Natural killer cell (primary cell): ENCODE measurements around the gene LAGE3. TPM values are rescaled to one million over a fixed set of nuclear protein-coding genes. Genes with fewer than 3 reads are reported as not detected.

Experiments
- ATAC-seq, 3 donors: fragments of 150-1000 bp in 2 of 3; fragments of 200-7000 bp in 1 of 3; cut with Tn5 transposase; 1 replicate in 1 of 3; 2 replicates in 2 of 3; pipeline ENCODE4 v1.10.0; 2021; ENCODE audit warnings: mild to moderate bottlenecking in 2 of 3, moderate library complexity in 2 of 3
- DNase-seq, 2 donors: peaks; one replicate each; pipeline versions ENCODE4 v3.0.0 to v3.0.0-alpha.2; 2013 to 2021; ENCODE audit warnings: mixed read lengths in 1 of 2
- H3K27ac ChIP-seq: one replicate; pipeline ENCODE4 v1.5.1; 2013; ENCODE audit warnings: mild to moderate bottlenecking, low read length
- H3K27me3 ChIP-seq: one replicate; pipeline ENCODE4 v1.6.1; 2013; ENCODE audit warnings: low read length; ENCODE audit not compliant: control insufficient read depth, insufficient read depth
- H3K36me3 ChIP-seq: one replicate; pipeline ENCODE4 v1.6.1; 2013; ENCODE audit warnings: low read length; ENCODE audit not compliant: control insufficient read depth, insufficient read depth
- H3K4me1 ChIP-seq: one replicate; pipeline ENCODE4 v1.6.1; 2013; ENCODE audit warnings: low read length; ENCODE audit not compliant: control insufficient read depth, insufficient read depth
- H3K4me3 ChIP-seq: one replicate; pipeline ENCODE4 v1.5.1; 2013; ENCODE audit warnings: low read length
- H3K9me3 ChIP-seq: one replicate; pipeline ENCODE4 v1.6.1; 2013; ENCODE audit warnings: low read length; ENCODE audit not compliant: control insufficient read depth, insufficient read depth
- H3K27ac Mint-ChIP-seq, 2 donors: one replicate each; pipeline ENCODE4 v1.8.0; 2022; ENCODE audit warnings: mild to moderate bottlenecking in 2 of 2, mixed read lengths in 2 of 2, moderate library complexity in 1 of 2
- H3K27me3 Mint-ChIP-seq, 2 donors: one replicate each; pipeline ENCODE4 v1.8.0; 2022; ENCODE audit warnings: low read depth in 2 of 2, mixed read lengths in 2 of 2
- H3K36me3 Mint-ChIP-seq: one replicate; pipeline ENCODE4 v1.8.0; 2022; ENCODE audit warnings: mixed read lengths
- H3K4me1 Mint-ChIP-seq, 2 donors: one replicate each; pipeline ENCODE4 v1.8.0; 2022; ENCODE audit warnings: mixed read lengths in 2 of 2
- H3K4me3 Mint-ChIP-seq: one replicate; pipeline ENCODE4 v1.8.0; 2022; ENCODE audit warnings: mild to moderate bottlenecking, moderate library complexity, mixed read lengths
- H3K9me3 Mint-ChIP-seq, 2 donors: one replicate each; pipeline ENCODE4 v1.8.0; 2022; ENCODE audit warnings: mixed read lengths in 2 of 2
- CTCF ChIP-seq: fragments of 200-600 bp; IDR thresholded peaks from one replicate; pipeline ENCODE4 v1.8.0; 2022; ENCODE audit warnings: antibody characterized with exemption
- WGBS: methylation state at CpG from one replicate; pipeline ENCODE4 v1.1.7; 2013; ENCODE audit warnings: missing lambda C conversion rate; ENCODE audit not compliant: insufficient coverage; 5-methylcytosine and 5-hydroxymethylcytosine counted together
- intact Hi-C: fragments of 100-400 bp; cut with micrococcal nuclease; formaldehyde crosslinking; loops from one replicate; pipeline ENCODE4 v1.14.2; 2022
- total RNA-seq, 4 donors: library from RNA; stranded (reverse); fragments of 120-200 nt in 1 of 4; gene quantifications; one replicate each; pipeline versions ENCODE4 v1.2.3 to v1.2.4, GENCODE V29; 2013 to 2022

The LAGE3 gene
- total RNA-seq, 3 donors from 2014 or later (not counting 1 experiment from before 2014, with no cell fraction given): 10.8 to 12.5 (median 10.9) TPM

- Histone ChIP-seq H3K27me3 (no peaks in the 10 kb centered on the region), H3K27ac (peak overlapping the region; percentile 76), H3K9me3 (no peaks in the 10 kb centered on the region), H3K4me1 (peaks cover 59% of the 10 kb centered on the region), H3K36me3 (peaks cover 17% of the 10 kb centered on the region), H3K4me3 (no peak overlapping the region)
- TF ChIP-seq CTCF: no peak
- Mint-ChIP-seq H3K27ac (peak overlapping the region; percentile 54 to 73), H3K4me1 (peaks cover 15 to 20% of the 10 kb centered on the region in 2 donors), H3K27me3 (no peaks in the 10 kb centered on the region), H3K36me3 (no peaks in the 10 kb centered on the region), H3K9me3 (no peaks in the 10 kb centered on the region), H3K4me3 (peak overlapping the region; percentile 88)
- WGBS: 98% methylated on average over 28 of the region's 28 CpGs
- ATAC-seq (no peak), DNase-seq (no peak)
- intact Hi-C loops: no loop called here
Measured at GRCh38 chrX:154487518-154488290, 8.6 kb upstream of the LAGE3 start.

- peak; percentile 16 to 47 (median 30) for ATAC-seq
- Mint-ChIP-seq H3K9me3 (no peaks in the 10 kb centered on the region), H3K4me1 (peaks cover 15 to 20% of the 10 kb centered on the region in 2 donors), H3K4me3 (peak within 1 kb of the TSS; percentile 88), H3K27ac (peak within 1 kb of the TSS; percentile 70 to 73), H3K36me3 (no peaks in the 10 kb centered on the region), H3K27me3 (no peaks in the 10 kb centered on the region)
- Histone ChIP-seq H3K4me3 (peak within 1 kb of the TSS; percentile 49), H3K27ac (peak within 1 kb of the TSS; percentile 76), H3K9me3 (no peaks in the 10 kb centered on the region), H3K36me3 (peaks cover 17% of the 10 kb centered on the region), H3K27me3 (no peaks in the 10 kb centered on the region), H3K4me1 (peaks cover 59% of the 10 kb centered on the region)
- DNase-seq: peak; percentile 44 to 74
- intact Hi-C loops: no loop called here
- WGBS: under 1% methylated on average over 93 of the region's 95 CpGs
- TF ChIP-seq CTCF: no peak
Measured at GRCh38 chrX:154486396-154487207, 7.5 kb upstream of the LAGE3 start, which contains the start of gene UBL4A. UBL4A (minus strand) TSS chrX:154486615; CDS start chrX:154486584, 31 bp downstream.

- ATAC-seq: peak in 2 of 3 donors; percentile 2 to 8
Measured at GRCh38 chrX:154486052-154486395, 6.9 kb upstream of the LAGE3 start.

More at GRCh38 chrX:154486052-154486395, 6.9 kb upstream of the LAGE3 start:
- H3K9me3 ChIP-seq: no peaks in the 10 kb centered on the region
- H3K4me1 Mint-ChIP-seq: peaks cover 15 to 20% of the 10 kb centered on the region in 2 donors
- WGBS: 0% methylated on average over 35 of the region's 35 CpGs
- H3K27me3 ChIP-seq: no peaks in the 10 kb centered on the region
- H3K27ac Mint-ChIP-seq: no peak overlapping the region
- peaks cover 54% of the 10 kb centered on the region for H3K4me1 ChIP-seq
- no peaks in the 10 kb centered on the region for H3K9me3 Mint-ChIP-seq
- no peak overlapping the region for H3K27ac ChIP-seq
- H3K36me3 Mint-ChIP-seq: no peaks in the 10 kb centered on the region
- peaks cover 17% of the 10 kb centered on the region for H3K36me3 ChIP-seq
- no peak for TF ChIP-seq CTCF
- H3K4me3 ChIP-seq: peak overlapping the region; percentile 49
- H3K27me3 Mint-ChIP-seq: no peaks in the 10 kb centered on the region
- H3K4me3 Mint-ChIP-seq: no peak overlapping the region
- peak; percentile 27 to 62 for DNase-seq
- intact Hi-C loops: no loop called here
